WTC11 (cell line): ENCODE data around the gene POLDIP2. TPM values are rescaled to one million over a fixed set of nuclear protein-coding genes. Genes with fewer than 3 reads are reported as not detected.

Source experiments
- ATAC-seq: fragments of 200-7000 bp; cut with Tn5 transposase; 2 replicates; pipeline ENCODE4 v1.10.0; 2021; ENCODE audit warnings: mild to moderate bottlenecking, moderate library complexity
- CTCF ChIA-PET: fragments of 300-600 bp; sonication (Branson Sonifier 250); formaldehyde crosslinking; loops from one replicate; lab custom pipeline; 2021; ENCODE audit warnings: antibody characterized with exemption; lab: Charles Lee
- POLR2A ChIA-PET: fragments of 350-600 bp; sonication (Branson Sonifier 250); formaldehyde crosslinking; loops from one replicate; lab custom pipeline; 2021; ENCODE audit warnings: antibody characterized with exemption; lab: Charles Lee
- DNase-seq: peaks from one replicate; pipeline ENCODE4 v3.0.0; 2021; ENCODE audit warnings: low spot score
- H3K27ac Mint-ChIP-seq: 2 replicates; pipeline ENCODE4 v1.8.0; 2021; ENCODE audit warnings: mixed read lengths
- H3K27me3 Mint-ChIP-seq: 2 replicates; pipeline ENCODE4 v1.8.0; 2021; ENCODE audit warnings: low read depth, mild to moderate bottlenecking, moderate library complexity, mixed read lengths
- H3K36me3 Mint-ChIP-seq: 2 replicates; pipeline ENCODE4 v1.8.0; 2021; ENCODE audit warnings: mixed read lengths
- H3K4me1 Mint-ChIP-seq: 2 replicates; pipeline ENCODE4 v1.8.0; 2022; ENCODE audit warnings: mixed read lengths
- H3K4me3 Mint-ChIP-seq: 2 replicates; pipeline ENCODE4 v1.8.0; 2021; ENCODE audit warnings: mild to moderate bottlenecking, moderate library complexity, mixed read lengths
- H3K9me3 Mint-ChIP-seq: 2 replicates; pipeline ENCODE4 v1.8.0; 2021; ENCODE audit warnings: mixed read lengths
- ARID4B ChIP-seq: sonication (generic); formaldehyde crosslinking; IDR thresholded peaks from 2 replicates; pipeline ENCODE4 v1.8.0; 2023; ENCODE audit warnings: missing genetic modification reagents, mild to moderate bottlenecking, borderline replicate concordance
- ATF1 ChIP-seq: sonication (generic); formaldehyde crosslinking; IDR thresholded peaks from 2 replicates; pipeline ENCODE4 v1.8.1; 2023; ENCODE audit warnings: mild to moderate bottlenecking, moderate library complexity, missing genetic modification reagents
- E2F1 ChIP-seq: sonication (generic); formaldehyde crosslinking; IDR thresholded peaks from 2 replicates; pipeline ENCODE4 v1.8.0; 2022; ENCODE audit warnings: mild to moderate bottlenecking, missing genetic modification reagents
- E2F4 ChIP-seq: sonication (generic); formaldehyde crosslinking; IDR thresholded peaks from 2 replicates; pipeline ENCODE4 v1.8.1; 2022; ENCODE audit warnings: low read depth, mild to moderate bottlenecking, moderate library complexity, missing genetic modification reagents, borderline replicate concordance
- FOXP4 ChIP-seq: sonication (generic); formaldehyde crosslinking; IDR thresholded peaks from 2 replicates; pipeline ENCODE4 v1.8.0; 2022; ENCODE audit warnings: mild to moderate bottlenecking, missing genetic modification reagents
- GRHL2 ChIP-seq: fragments of 250-450 bp; sonication (Bioruptor Pico); IDR thresholded peaks from 2 replicates; pipeline ENCODE4 v1.8.0; 2022; ENCODE audit warnings: mild to moderate bottlenecking, moderate library complexity; ENCODE audit not compliant: insufficient replicate concordance, severe bottlenecking
- JAZF1 ChIP-seq: fragments of 250-450 bp; sonication (Bioruptor Pico); IDR thresholded peaks from 2 replicates; pipeline ENCODE4 v1.9.0; 2021; ENCODE audit warnings: moderate library complexity, mild to moderate bottlenecking, inconsistent platforms
- NFE2L1 ChIP-seq: sonication (generic); formaldehyde crosslinking; IDR thresholded peaks from 2 replicates; pipeline ENCODE4 v1.8.1; 2023; ENCODE audit warnings: missing genetic modification reagents
- NR1H2 ChIP-seq: sonication (generic); formaldehyde crosslinking; IDR thresholded peaks from 2 replicates; pipeline ENCODE4 v1.9.0; 2021; ENCODE audit warnings: mild to moderate bottlenecking, moderate library complexity, missing genetic modification reagents
- NR3C1 ChIP-seq: sonication (generic); formaldehyde crosslinking; conservative IDR thresholded peaks from 2 replicates; pipeline ENCODE4 v1.8.1; 2023; ENCODE audit warnings: low read depth, mild to moderate bottlenecking, missing genetic modification reagents
- ZNF219 ChIP-seq: sonication (generic); formaldehyde crosslinking; IDR thresholded peaks from 2 replicates; pipeline ENCODE4 v1.8.0; 2023; ENCODE audit warnings: missing genetic modification reagents, mild to moderate bottlenecking, borderline replicate concordance
- ZNF317 ChIP-seq: sonication (generic); formaldehyde crosslinking; IDR thresholded peaks from 2 replicates; pipeline ENCODE4 v1.8.1; 2023; ENCODE audit warnings: low read depth, mild to moderate bottlenecking, moderate library complexity, missing genetic modification reagents, borderline replicate concordance
- total RNA-seq: library from RNA; stranded (reverse); gene quantifications from 3 replicates; pipeline ENCODE4 v1.2.3, GENCODE V29; 2021
- TF ChIP-seq, protein P1 (sequence below): sonication (generic); formaldehyde crosslinking; IDR thresholded peaks from 2 replicates; pipeline ENCODE4 v1.8.1; 2023; ENCODE audit warnings: mild to moderate bottlenecking, missing genetic modification reagents, moderate library complexity
- TF ChIP-seq, protein P2 (sequence below): sonication (generic); formaldehyde crosslinking; IDR thresholded peaks from 2 replicates; pipeline ENCODE4 v1.8.1; 2023; ENCODE audit warnings: mild to moderate bottlenecking, missing genetic modification reagents, borderline replicate concordance
- TF ChIP-seq, protein P3 (sequence below): fragments of 250-450 bp; sonication (Bioruptor Pico); IDR thresholded peaks from 2 replicates; pipeline ENCODE4 v2.1.2; 2022; ENCODE audit warnings: mild to moderate bottlenecking, moderate library complexity

POLDIP2 gene
- total RNA-seq, 1 experiment from 2014 or later, result 85.4 TPM

- no peak for DNase-seq
- POLR2A ChIA-PET, result interaction anchor here (1.1 kb wide), 1 partner anchor 9 kb away, joined by 3 read pairs; the partner anchor contains the start of genes IFT20 and TNFAIP1
- CTCF ChIA-PET, result no interaction called here
- TF ChIP-seq NFE2L1 (no peak), E2F4 (no peak), ATF1 (no peak), ARID4B (no peak), JAZF1 (CRISPR knock-in tag) (no peak), E2F1 (CRISPR knock-in tag) (no peak), NR3C1 (CRISPR knock-in tag) (no peak), ZNF219 (CRISPR knock-in tag) (no peak), GRHL2 (no peak), ZNF317 (CRISPR knock-in tag) (no peak), NR1H2 (CRISPR knock-in tag) (no peak), FOXP4 (CRISPR knock-in tag) (no peak)
- TF ChIP-seq, protein P1, sequence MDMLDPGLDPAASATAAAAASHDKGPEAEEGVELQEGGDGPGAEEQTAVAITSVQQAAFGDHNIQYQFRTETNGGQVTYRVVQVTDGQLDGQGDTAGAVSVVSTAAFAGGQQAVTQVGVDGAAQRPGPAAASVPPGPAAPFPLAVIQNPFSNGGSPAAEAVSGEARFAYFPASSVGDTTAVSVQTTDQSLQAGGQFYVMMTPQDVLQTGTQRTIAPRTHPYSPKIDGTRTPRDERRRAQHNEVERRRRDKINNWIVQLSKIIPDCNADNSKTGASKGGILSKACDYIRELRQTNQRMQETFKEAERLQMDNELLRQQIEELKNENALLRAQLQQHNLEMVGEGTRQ (CRISPR knock-in tag), result no peak
- TF ChIP-seq, protein P2, sequence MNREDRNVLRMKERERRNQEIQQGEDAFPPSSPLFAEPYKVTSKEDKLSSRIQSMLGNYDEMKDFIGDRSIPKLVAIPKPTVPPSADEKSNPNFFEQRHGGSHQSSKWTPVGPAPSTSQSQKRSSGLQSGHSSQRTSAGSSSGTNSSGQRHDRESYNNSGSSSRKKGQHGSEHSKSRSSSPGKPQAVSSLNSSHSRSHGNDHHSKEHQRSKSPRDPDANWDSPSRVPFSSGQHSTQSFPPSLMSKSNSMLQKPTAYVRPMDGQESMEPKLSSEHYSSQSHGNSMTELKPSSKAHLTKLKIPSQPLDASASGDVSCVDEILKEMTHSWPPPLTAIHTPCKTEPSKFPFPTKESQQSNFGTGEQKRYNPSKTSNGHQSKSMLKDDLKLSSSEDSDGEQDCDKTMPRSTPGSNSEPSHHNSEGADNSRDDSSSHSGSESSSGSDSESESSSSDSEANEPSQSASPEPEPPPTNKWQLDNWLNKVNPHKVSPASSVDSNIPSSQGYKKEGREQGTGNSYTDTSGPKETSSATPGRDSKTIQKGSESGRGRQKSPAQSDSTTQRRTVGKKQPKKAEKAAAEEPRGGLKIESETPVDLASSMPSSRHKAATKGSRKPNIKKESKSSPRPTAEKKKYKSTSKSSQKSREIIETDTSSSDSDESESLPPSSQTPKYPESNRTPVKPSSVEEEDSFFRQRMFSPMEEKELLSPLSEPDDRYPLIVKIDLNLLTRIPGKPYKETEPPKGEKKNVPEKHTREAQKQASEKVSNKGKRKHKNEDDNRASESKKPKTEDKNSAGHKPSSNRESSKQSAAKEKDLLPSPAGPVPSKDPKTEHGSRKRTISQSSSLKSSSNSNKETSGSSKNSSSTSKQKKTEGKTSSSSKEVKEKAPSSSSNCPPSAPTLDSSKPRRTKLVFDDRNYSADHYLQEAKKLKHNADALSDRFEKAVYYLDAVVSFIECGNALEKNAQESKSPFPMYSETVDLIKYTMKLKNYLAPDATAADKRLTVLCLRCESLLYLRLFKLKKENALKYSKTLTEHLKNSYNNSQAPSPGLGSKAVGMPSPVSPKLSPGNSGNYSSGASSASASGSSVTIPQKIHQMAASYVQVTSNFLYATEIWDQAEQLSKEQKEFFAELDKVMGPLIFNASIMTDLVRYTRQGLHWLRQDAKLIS (CRISPR knock-in tag), result no peak
- TF ChIP-seq, protein P3, sequence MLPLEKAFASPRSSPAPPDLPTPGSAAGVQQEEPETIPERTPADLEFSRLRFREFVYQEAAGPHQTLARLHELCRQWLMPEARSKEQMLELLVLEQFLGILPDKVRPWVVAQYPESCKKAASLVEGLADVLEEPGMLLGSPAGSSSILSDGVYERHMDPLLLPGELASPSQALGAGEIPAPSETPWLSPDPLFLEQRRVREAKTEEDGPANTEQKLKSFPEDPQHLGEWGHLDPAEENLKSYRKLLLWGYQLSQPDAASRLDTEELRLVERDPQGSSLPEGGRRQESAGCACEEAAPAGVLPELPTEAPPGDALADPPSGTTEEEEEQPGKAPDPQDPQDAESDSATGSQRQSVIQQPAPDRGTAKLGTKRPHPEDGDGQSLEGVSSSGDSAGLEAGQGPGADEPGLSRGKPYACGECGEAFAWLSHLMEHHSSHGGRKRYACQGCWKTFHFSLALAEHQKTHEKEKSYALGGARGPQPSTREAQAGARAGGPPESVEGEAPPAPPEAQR, result no peak
- TF ChIP-seq, all 79 proteins: peak for 0
- H3K27me3 Mint-ChIP-seq, result no peaks in the 10 kb centered on the region
- no peaks in the 10 kb centered on the region for H3K9me3 Mint-ChIP-seq
- peaks cover 6% of the 10 kb centered on the region; the same call in 1 of the 2 replicates for H3K4me1 Mint-ChIP-seq
- H3K36me3 Mint-ChIP-seq, result peaks cover 45% of the 10 kb centered on the region
- no peak overlapping the region for H3K4me3 Mint-ChIP-seq
- ATAC-seq, result no peak
- H3K27ac Mint-ChIP-seq, result no peak overlapping the region
These were observed 13.3 kb downstream of the POLDIP2 start for GRCh38 chr17:28344011-28344410.
